ENCODE measurements around the gene TSPAN19. TPM values are rescaled to one million over a fixed set of nuclear protein-coding genes. Genes with fewer than 3 reads are reported as not detected.

Gene TSPAN19
- total and polyA plus RNA-seq, 2 of the 8 experiments (the other 6 are each of a cell fraction or from before 2014, with no cell fraction given) = 0.09 TPM; not detected in 1

- H4K20me1 ChIP-seq (replicated peaks in 1 of 2; ENCODE audit: control insufficient read depth in 1 of 2, insufficient read depth in 2 of 2, low read length in 2 of 2) = no peaks in the 10 kb centered on the region
- H2BK120ac ChIP-seq (replicated peaks; ENCODE audit: low read depth, low read length) = no peak overlapping the region
- H4K91ac ChIP-seq (replicated peaks; ENCODE audit: insufficient read length, low read length) = no peak overlapping the region
- no peaks in the 10 kb centered on the region for H3K79me2 ChIP-seq (ENCODE audit: control insufficient read depth in 1 of 2, insufficient read depth in 2 of 2, low read length in 2 of 2)
- no peak overlapping the region for H4K5ac ChIP-seq (ENCODE audit: insufficient read length, low read depth, low read length)
- H2AFZ ChIP-seq (ENCODE audit: low read length) = peak overlapping the region; percentile 70
- WGBS, 2 experiments (ENCODE audit: extremely low coverage in 1 of 2, insufficient coverage in 1 of 2, insufficient read length in 1 of 2, insufficient replicate concordance in 2 of 2, low coverage in 1 of 2, low lambda C conversion rate in 2 of 2, missing lambda C conversion rate in 1 of 2) = 75% methylated on average over 1 of the region's 1 CpG; no CpG with 5 or more reads in 1 of the 2 experiments
- no peak overlapping the region for H3K14ac ChIP-seq (ENCODE audit: insufficient read length)
- H3K4ac ChIP-seq (replicated peaks; ENCODE audit: insufficient read length, low read depth, low read length) = no peak overlapping the region
- no peak overlapping the region for H2BK20ac ChIP-seq (ENCODE audit: low read length)
- no peaks in the 10 kb centered on the region for H3K36me3 ChIP-seq (ENCODE audit: control insufficient read depth in 2 of 4, insufficient read depth in 4 of 4, low read length in 3 of 4)
- H2BK5ac ChIP-seq (ENCODE audit: low read depth, low read length) = no peak overlapping the region
- no peaks in the 10 kb centered on the region for H3K27me3 ChIP-seq (replicated peaks in 1 of 4; ENCODE audit: control insufficient read depth in 3 of 4, extremely low read depth in 1 of 4, insufficient read depth in 3 of 4, low read length in 3 of 4)
- H3K4me2 ChIP-seq (ENCODE audit: insufficient read depth in 1 of 2, low read depth in 2 of 2, low read length in 2 of 2) = no peak overlapping the region
- FAIRE-seq (peak; percentile 65), DNase-seq (ENCODE audit: low read depth in 1 of 2, low spot score in 2 of 2) (no peak)
- H3K9me3 ChIP-seq (ENCODE audit: insufficient read depth in 2 of 2, low read depth in 1 of 2, low read length in 1 of 2) = no peaks in the 10 kb centered on the region
- no peak overlapping the region for H2BK15ac ChIP-seq (ENCODE audit: low read length)
- H3K9ac ChIP-seq (replicated peaks in 1 of 4; ENCODE audit: extremely low read depth in 1 of 4, low read depth in 3 of 4, low read length in 3 of 4) = no peak overlapping the region
- H3K4me3 ChIP-seq (ENCODE audit: extremely low read depth in 1 of 4, insufficient read depth in 2 of 4, low read depth in 3 of 4, low read length in 4 of 4) = no peak overlapping the region
- ChIA-PET CTCF (ENCODE audit: partially characterized antibody) (interaction anchor here (1.0 kb wide), 1 partner anchor 39 kb away, joined by 4 read pairs; no protein-coding TSS in a partner anchor), POLR2A (ENCODE audit: partially characterized antibody) (interaction anchor here (0.7 kb wide), 1 partner anchor 47 kb away, joined by 3 read pairs; no protein-coding TSS in a partner anchor)
- no peaks in the 10 kb centered on the region for H3K79me1 ChIP-seq (ENCODE audit: low read depth, low read length)
- H3K4me1 ChIP-seq (replicated peaks in 1 of 4; ENCODE audit: control insufficient read depth in 3 of 4, insufficient read depth in 4 of 4, low read length in 3 of 4) = peaks cover 0 to 3% (median 1%) of the 10 kb centered on the region in 4 experiments; a peak in 2 of 7 replicates
- no peak overlapping the region for H3K27ac ChIP-seq (ENCODE audit: low read depth, low read length)
- no peak overlapping the region for H2BK12ac ChIP-seq (ENCODE audit: low read depth, low read length)
- no peak overlapping the region for H3K23ac ChIP-seq (ENCODE audit: insufficient read length)
- H3K18ac ChIP-seq (ENCODE audit: extremely low read depth, low read length) = no peak overlapping the region
- no peak overlapping the region for H2AK5ac ChIP-seq (ENCODE audit: low read depth, low read length)
- no peak overlapping the region for H3K56ac ChIP-seq (replicated peaks; ENCODE audit: insufficient read length, low read depth, low read length)
- H3K23me2 ChIP-seq (ENCODE audit: low read depth, low read length) = no peaks in the 10 kb centered on the region
- no peak overlapping the region for H4K8ac ChIP-seq (ENCODE audit: extremely low read depth, insufficient read depth, low read length)
- TF ChIP-seq CEBPB (IDR thresholded peaks at IDR 0.05; ENCODE audit: low read depth, low read length) (no peak), CTCF (IDR thresholded peaks at IDR 0.05; ENCODE audit: control extremely low read depth in 1 of 3, insufficient read depth in 1 of 3, low read depth in 1 of 3, low read length in 3 of 3) (no peak), PHF8 (conservative IDR thresholded peaks at IDR 0.05; ENCODE audit: low read depth, low read length) (no peak)
Observed at GRCh38 chr12:84982888-84983287, 53.2 kb downstream of the TSPAN19 start.

Data from H1 (cell line).